NCI-H2227 (cell line): ENCODE data around the gene CDKN2A.

Source experiments
- DNase-seq: peaks from one replicate; lab custom pipeline; 2025; ENCODE audit not compliant: unreplicated experiment; lab: John Stamatoyannopoulos, UW

The CDKN2A gene

GRCh38 chr9:21945606-21946005 is 48.6 kb downstream of the CDKN2A start:
- DNase-seq = no peak

- no peak for DNase-seq
Observed at GRCh38 chr9:21943464-21943863, 50.7 kb downstream of the CDKN2A start.

- no peak for DNase-seq
Observed at GRCh38 chr9:21941337-21941995, 52.7 kb downstream of the CDKN2A start.

GRCh38 chr9:21936161-21936560 is 58.0 kb downstream of the CDKN2A start:
- no peak for DNase-seq

GRCh38 chr9:21935631-21936030 is 58.6 kb downstream of the CDKN2A start:
- DNase-seq = no peak

- DNase-seq = no peak
Observed at GRCh38 chr9:21933865-21934264, 60.3 kb downstream of the CDKN2A start.

- no peak for DNase-seq
Observed at GRCh38 chr9:21933281-21933680, 60.9 kb downstream of the CDKN2A start.

- DNase-seq = no peak
Observed at GRCh38 chr9:21931428-21931827, 62.8 kb downstream of the CDKN2A start.

- DNase-seq = no peak
Observed at GRCh38 chr9:21927752-21928151, 66.4 kb downstream of the CDKN2A start.

GRCh38 chr9:21923694-21924093 is 70.5 kb downstream of the CDKN2A start:
- no peak for DNase-seq

GRCh38 chr9:21919377-21920362 is 74.5 kb downstream of the CDKN2A start:
- no peak for DNase-seq
